ENCODE measurements around the gene KCNG4.

KCNG4 gene

DNA sequence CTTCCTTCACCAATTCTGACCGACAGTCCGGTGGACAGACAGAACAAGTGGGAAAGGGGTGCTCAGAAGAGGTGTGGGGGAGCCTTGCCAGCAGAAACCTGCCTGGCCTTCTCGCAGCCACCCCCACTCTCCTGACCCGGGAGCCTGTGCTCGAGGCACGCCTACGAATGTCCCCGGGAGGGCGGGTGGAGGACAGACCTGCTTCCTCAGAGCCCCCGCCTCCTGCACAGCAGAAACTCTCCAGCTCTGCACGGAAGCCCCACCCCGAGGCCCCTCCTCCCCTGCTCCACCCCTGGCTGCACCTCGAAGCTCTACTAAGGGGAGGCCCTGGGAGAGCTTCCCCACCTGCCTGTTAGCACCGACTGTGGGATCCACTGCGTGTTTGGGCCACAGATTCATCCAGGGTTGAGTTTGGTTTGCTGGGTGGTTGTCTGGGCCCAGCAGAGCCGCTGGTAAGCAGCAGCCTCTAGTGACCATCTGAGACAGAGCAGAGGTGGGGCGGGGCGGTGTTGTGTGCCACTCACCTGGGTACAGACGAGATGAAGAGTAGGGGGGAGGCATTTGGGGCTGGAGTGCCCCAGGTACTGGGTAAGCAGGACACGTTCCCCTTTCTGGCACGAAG is 59.2 kb downstream of the KCNG4 start:
- no peak for DNase-seq

GRCh38 chr16:84179612-84180320 is 60.0 kb downstream of the KCNG4 start:
- DNase-seq = no peak

- no peak for DNase-seq
Measured at GRCh38 chr16:84178892-84179611, 60.8 kb downstream of the KCNG4 start.

DNA sequence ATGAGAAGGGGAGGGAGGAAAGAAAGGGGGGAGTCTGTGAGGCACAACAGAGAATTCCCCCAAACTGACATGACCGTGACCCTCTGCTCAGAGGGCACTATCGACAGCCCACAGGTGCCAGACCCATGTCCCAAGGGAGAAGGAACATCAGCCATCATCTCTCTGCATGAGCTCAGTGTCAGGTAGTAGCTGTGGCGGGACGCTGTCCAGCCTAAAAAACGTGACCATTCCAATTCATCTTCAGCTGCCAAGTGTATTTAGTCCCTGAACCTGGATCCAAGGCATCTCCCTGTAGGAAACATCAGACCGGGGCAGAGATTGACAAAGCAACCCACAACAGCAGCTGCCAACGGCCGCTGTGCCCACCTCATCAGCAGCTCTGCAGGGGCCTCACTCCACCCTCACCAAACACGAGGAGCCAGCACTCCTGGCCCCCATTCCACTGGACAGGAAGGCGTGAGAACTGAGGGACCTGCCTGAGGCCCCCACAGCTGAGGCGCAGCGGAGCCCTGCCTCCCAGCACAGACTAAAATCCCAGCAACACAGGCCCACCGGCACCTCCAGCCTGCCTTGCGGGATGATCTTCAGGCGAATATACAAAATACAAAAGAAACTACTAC is 61.6 kb downstream of the KCNG4 start:
- no peak for DNase-seq

DNA sequence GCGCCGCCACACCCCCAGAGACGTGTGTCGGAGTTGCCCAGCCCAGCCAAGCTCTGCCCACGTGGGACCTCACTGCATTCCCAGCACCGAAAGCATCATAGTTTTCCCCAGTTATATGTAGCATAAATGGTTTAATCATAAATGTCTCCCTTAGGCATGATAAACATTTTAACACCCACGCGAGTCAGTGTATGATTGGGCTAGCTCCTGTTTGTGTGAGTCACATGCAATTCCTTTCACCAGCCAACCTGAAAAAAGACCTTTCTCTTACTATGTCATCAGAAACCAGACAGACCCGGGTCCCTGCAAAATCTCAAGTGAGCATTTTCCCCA is 62.1 kb downstream of the KCNG4 start:
- no peak for DNase-seq

GRCh38 chr16:84176192-84177053 is 63.4 kb downstream of the KCNG4 start:
- DNase-seq = no peak

GRCh38 chr16:84175350-84176081 is 64.3 kb downstream of the KCNG4 start:
- peak; percentile 70 for DNase-seq

GRCh38 chr16:84174396-84174795 is 65.4 kb downstream of the KCNG4 start:
- no peak for DNase-seq

DNA sequence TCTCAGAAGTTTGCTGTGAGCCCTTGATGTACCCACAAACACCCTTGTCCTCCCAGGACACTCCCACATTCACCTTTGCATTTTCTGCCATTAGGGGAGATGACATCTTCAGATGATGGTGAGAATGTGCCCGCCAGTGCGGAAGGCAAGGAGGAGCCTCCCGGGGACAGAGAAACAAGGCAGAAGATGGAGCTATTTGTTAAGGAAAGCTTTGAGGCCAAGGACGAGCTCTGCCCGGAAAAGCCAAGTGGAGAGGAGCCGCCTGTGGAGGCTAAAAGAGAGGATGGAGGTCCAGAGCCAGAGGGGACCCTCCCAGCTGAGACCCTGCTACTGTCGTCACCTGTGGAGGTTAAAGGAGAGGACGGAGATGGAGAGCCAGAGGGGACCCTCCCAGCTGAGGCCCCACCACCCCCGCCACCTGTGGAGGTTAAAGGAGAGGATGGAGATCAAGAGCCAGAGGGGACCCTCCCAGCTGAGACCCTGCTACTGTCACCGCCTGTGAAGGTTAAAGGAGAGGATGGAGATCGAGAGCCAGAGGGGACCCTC is 70.0 kb downstream of the KCNG4 start:
- no peak for DNase-seq

Data from NCI-H1092 treated with DMSO at 0.1 percent for 48 hours (cell line).